Transverse colon (tissue), 4 donors: ENCODE data around the gene IL22RA2. TPM values are rescaled to one million over a fixed set of nuclear protein-coding genes. Genes with fewer than 3 reads are reported as not detected.

Source experiments
- DNase-seq: peaks from one replicate; pipeline ENCODE4 v3.0.0-alpha.2; 2019
- H3K27ac ChIP-seq, 4 donors: fragments of 200-600 bp; sonication (generic); 2 replicates each; pipeline ENCODE4 v1.5.1; 2016 to 2018; ENCODE audit warnings: inconsistent platforms in 4 of 4
- H3K27me3 ChIP-seq: fragments of 200-600 bp; sonication (generic); 2 replicates; pipeline ENCODE4 v1.5.1; 2017; ENCODE audit warnings: inconsistent platforms
- H3K36me3 ChIP-seq, 4 donors: fragments of 200-600 bp; sonication (generic); 2 replicates each; pipeline ENCODE4 v1.5.1; 2017 to 2019; ENCODE audit warnings: inconsistent platforms in 4 of 4
- H3K4me1 ChIP-seq, 4 donors: fragments of 200-600 bp; sonication (generic); 2 replicates each; pipeline ENCODE4 v1.5.1; 2017 to 2020; ENCODE audit warnings: inconsistent platforms in 4 of 4
- H3K4me3 ChIP-seq, 4 donors: fragments of 200-600 bp; sonication (generic); 1 replicate in 1 of 4; 2 replicates in 3 of 4; pipeline versions ENCODE4 v1.5.1 to v1.6.1; 2017 to 2019; ENCODE audit warnings: inconsistent platforms in 4 of 4
- H3K9me3 ChIP-seq, 2 donors: fragments of 200-600 bp; sonication (generic); 2 replicates each; pipeline ENCODE4 v1.5.1; 2017 to 2019; ENCODE audit warnings: inconsistent platforms in 2 of 2
- CTCF ChIP-seq, 5 experiments: fragments of 200-600 bp in 3 of 5; fragments of 450-650 bp in 2 of 5; sonication (generic) in 3 of 5; IDR thresholded peaks; 1 replicate in 2 of 5; 2 replicates in 3 of 5; pipeline ENCODE4 v1.5.1; 2016 to 2017; ENCODE audit warnings: antibody characterized with exemption in 5 of 5, inconsistent platforms in 3 of 5, mild to moderate bottlenecking in 2 of 5, moderate library complexity in 1 of 5
- EP300 ChIP-seq: sonication (generic); formaldehyde crosslinking; IDR thresholded peaks from one replicate; pipeline ENCODE4 v1.6.1; 2017; ENCODE audit warnings: antibody characterized with exemption, low read depth
- POLR2A ChIP-seq: fragments of 450-650 bp; IDR thresholded peaks from one replicate; pipeline ENCODE4 v1.6.1; 2016; ENCODE audit warnings: antibody characterized with exemption, mild to moderate bottlenecking, moderate library complexity
- POLR2AphosphoS5 ChIP-seq, 3 donors: sonication (generic); formaldehyde crosslinking; IDR thresholded peaks; one replicate each; pipeline ENCODE4 v1.6.1; 2016; ENCODE audit warnings: antibody characterized with exemption in 3 of 3
- WGBS, 2 donors: methylation state at CpG; one replicate each; pipeline ENCODE4 v1.1.5; 2018; ENCODE audit warnings: low coverage in 1 of 2; 5-methylcytosine and 5-hydroxymethylcytosine counted together
- in situ Hi-C, 4 donors: fragments of 200-750 bp; cut with MboI; loops; one replicate each; pipeline versions ENCODE4 v1.15.0 to v1.15.1; 2017; ENCODE audit warnings: low sequenced_read_pairs in 3 of 4, low pct_ligation_motif_present in 1 of 4, low pct_unique_long_range_greater_than_20kb in 1 of 4
- intact Hi-C: fragments of 100-400 bp; cut with DNase I; formaldehyde crosslinking; loops from one replicate; pipeline ENCODE4 v1.15.1; 2023; ENCODE audit warnings: low total_unique reads
- total RNA-seq, 4 donors: library from RNA; depleted of rRNA; stranded (reverse); fragments of >200 nt; gene quantifications; one replicate each; pipeline ENCODE4 v1.1.0, GENCODE V29; 2016

Gene IL22RA2
- total RNA-seq, 4 donors from 2014 or later = 0.16 TPM; not detected in 3

GRCh38 chr6:137190583-137191094 is 17.2 kb upstream of the IL22RA2 start:
- intact Hi-C loops = no loop called here
- WGBS, 2 donors = 80 to 83% methylated on average over 1 to 5 of the region's 5 CpGs
- DNase-seq = no peak
- H3K9me3 ChIP-seq = peaks cover 8 to 14% of the 10 kb centered on the region in 2 donors
- no peaks in the 10 kb centered on the region for H3K27me3 ChIP-seq
- H3K27ac ChIP-seq = no peak overlapping the region
- TF ChIP-seq POLR2AphosphoS5 (IDR thresholded peaks at IDR 0.05) = no peak
- no peak for TF ChIP-seq POLR2A
- no peak for TF ChIP-seq EP300
- TF ChIP-seq CTCF (IDR thresholded peaks at IDR 0.05) = no peak
- in situ Hi-C loops = no loop called here
- H3K4me3 ChIP-seq = no peak overlapping the region
- H3K36me3 ChIP-seq = no peaks in the 10 kb centered on the region
- H3K4me1 ChIP-seq = peaks cover 0 to 8% (median 0%) of the 10 kb centered on the region in 4 donors

- no peak for DNase-seq
Observed at GRCh38 chr6:137188855-137189254, 15.4 kb upstream of the IL22RA2 start.

GRCh38 chr6:137185290-137185689 is 11.8 kb upstream of the IL22RA2 start:
- DNase-seq = no peak
- Histone ChIP-seq H3K4me1 (no peaks in the 10 kb centered on the region), H3K4me3 (no peak overlapping the region), H3K36me3 (no peaks in the 10 kb centered on the region), H3K27ac (no peak overlapping the region), H3K9me3 (peaks cover 28 to 29% of the 10 kb centered on the region in 2 donors), H3K27me3 (no peaks in the 10 kb centered on the region)
- TF ChIP-seq CTCF (IDR thresholded peaks at IDR 0.05) = no peak
- TF ChIP-seq EP300 = no peak
- no peak for TF ChIP-seq POLR2AphosphoS5 (IDR thresholded peaks at IDR 0.05)
- no peak for TF ChIP-seq POLR2A
- in situ Hi-C loops (no loop called here), intact Hi-C loops (no loop called here)
- 70 to 89% methylated on average over 2 to 3 of the region's 3 CpGs for WGBS, 2 donors

More at GRCh38 chr6:137188855-137189254, 15.4 kb upstream of the IL22RA2 start:
- WGBS, 2 donors = 90% methylated on average over 5 of the region's 5 CpGs
- H3K9me3 ChIP-seq = peaks cover 16 to 17% of the 10 kb centered on the region in 2 donors
- H3K27me3 ChIP-seq = no peaks in the 10 kb centered on the region
- no peaks in the 10 kb centered on the region for H3K36me3 ChIP-seq
- intact Hi-C loops (no loop called here), in situ Hi-C loops (no loop called here)
- H3K4me3 ChIP-seq = no peak overlapping the region
- H3K4me1 ChIP-seq = peaks cover 0 to 8% (median 0%) of the 10 kb centered on the region in 4 donors
- H3K27ac ChIP-seq = no peak overlapping the region
- TF ChIP-seq EP300 (no peak), POLR2A (no peak), CTCF (IDR thresholded peaks at IDR 0.05) (no peak), POLR2AphosphoS5 (IDR thresholded peaks at IDR 0.05) (no peak)

GRCh38 chr6:137182654-137183073 is 9.2 kb upstream of the IL22RA2 start:
- Histone ChIP-seq H3K9me3 (peaks cover 18 to 21% of the 10 kb centered on the region in 2 donors), H3K4me1 (no peaks in the 10 kb centered on the region), H3K4me3 (no peak overlapping the region), H3K36me3 (no peaks in the 10 kb centered on the region), H3K27me3 (no peaks in the 10 kb centered on the region), H3K27ac (no peak overlapping the region)
- in situ Hi-C loops (no loop called here), intact Hi-C loops (no loop called here)
- TF ChIP-seq EP300 = no peak
- no peak for TF ChIP-seq POLR2AphosphoS5 (IDR thresholded peaks at IDR 0.05)
- no peak for TF ChIP-seq CTCF (IDR thresholded peaks at IDR 0.05)
- no peak for TF ChIP-seq POLR2A
- no peak for DNase-seq
